Smooth muscle cell (in vitro differentiated cells): ENCODE data around the gene GART. TPM values are rescaled to one million over a fixed set of nuclear protein-coding genes. Genes with fewer than 3 reads are reported as not detected.

ENCODE experiments used
- DNase-seq: peaks from one replicate; lab custom pipeline; 2025; ENCODE audit not compliant: unreplicated experiment; lab: John Stamatoyannopoulos, UW
- H2AFZ ChIP-seq: fragments of 200-600 bp; sonication (generic); 2 replicates; pipeline ENCODE4 v1.6.0; 2016; ENCODE audit warnings: antibody characterized with exemption, low read depth, mild to moderate bottlenecking
- H3F3A ChIP-seq: fragments of 200-600 bp; sonication (generic); 2 replicates; pipeline ENCODE4 v1.6.0; 2017; ENCODE audit warnings: antibody characterized with exemption, low read depth
- H3K27ac ChIP-seq: fragments of 200-600 bp; sonication (generic); 2 replicates; pipeline ENCODE4 v1.5.1; 2016; ENCODE audit warnings: low read depth, mild to moderate bottlenecking
- H3K27me3 ChIP-seq: fragments of 200-600 bp; sonication (generic); 2 replicates; pipeline ENCODE4 v1.6.1; 2016; ENCODE audit warnings: low read depth, mild to moderate bottlenecking
- H3K36me3 ChIP-seq: fragments of 200-600 bp; sonication (generic); 2 replicates; pipeline ENCODE4 v1.5.1; 2016; ENCODE audit warnings: low read depth
- H3K4me1 ChIP-seq: fragments of 200-600 bp; sonication (generic); 2 replicates; pipeline ENCODE4 v1.5.1; 2016; ENCODE audit warnings: low read depth
- H3K4me2 ChIP-seq: fragments of 200-600 bp; sonication (generic); 2 replicates; pipeline ENCODE4 v1.6.0; 2016; ENCODE audit warnings: mild to moderate bottlenecking
- H3K4me3 ChIP-seq: fragments of 200-600 bp; sonication (generic); 2 replicates; pipeline ENCODE4 v1.5.1; 2016; ENCODE audit warnings: mild to moderate bottlenecking
- H3K79me2 ChIP-seq: fragments of 200-600 bp; sonication (generic); 2 replicates; pipeline ENCODE4 v1.6.0; 2016; ENCODE audit warnings: low read depth, mild to moderate bottlenecking
- H3K9ac ChIP-seq: fragments of 200-600 bp; sonication (generic); 2 replicates; pipeline ENCODE4 v1.6.0; 2016; ENCODE audit warnings: low read depth
- H3K9me3 ChIP-seq: fragments of 200-600 bp; sonication (generic); replicated peaks from 2 replicates; pipeline ENCODE4 v1.5.1; 2016; ENCODE audit warnings: low read depth
- H4K20me1 ChIP-seq: fragments of 200-600 bp; sonication (generic); 2 replicates; pipeline ENCODE4 v1.6.0; 2016; ENCODE audit warnings: low read depth
- CTCF ChIP-seq: fragments of 200-600 bp; sonication (generic); IDR thresholded peaks from 2 replicates; pipeline ENCODE4 v1.5.1; 2017; ENCODE audit warnings: borderline replicate concordance, mild to moderate bottlenecking, antibody characterized with exemption; ENCODE audit not compliant: insufficient read depth, poor library complexity, severe bottlenecking
- WGBS: methylation state at CpG from one replicate; pipeline ENCODE4 v1.1.7; 2016; ENCODE audit warnings: low lambda C conversion rate; 5-methylcytosine and 5-hydroxymethylcytosine counted together
- polyA plus RNA-seq: library from polyadenylated mRNA; unstranded; fragments of >200 nt; fragmentation: Nextera tagmentation; extraction: Ambion mirVana; gene quantifications from 2 replicates; pipeline ENCODE4 v1.2.1, GENCODE V29; 2016
- total RNA-seq: library from RNA; depleted of rRNA; stranded (reverse); fragments of >200 nt; gene quantifications from 2 replicates; pipeline ENCODE4 v1.2.3, GENCODE V29; 2014

GART gene
- total and polyA plus RNA-seq, 2 experiments from 2014 or later = 29.0 to 38.3 TPM

GRCh38 chr21:33557447-33557846 is 15.5 kb upstream of the GART start:
- DNase-seq = no peak
- Histone ChIP-seq H3K9ac (no peak overlapping the region), H3K4me3 (no peak overlapping the region), H3K36me3 (peaks cover 73% of the 10 kb centered on the region), H3K9me3 (no peaks in the 10 kb centered on the region), H3K27ac (no peak overlapping the region), H3K4me2 (no peak overlapping the region), H2AFZ (no peak overlapping the region), H3K27me3 (no peaks in the 10 kb centered on the region), H3K4me1 (no peaks in the 10 kb centered on the region), H4K20me1 (peaks cover 98% of the 10 kb centered on the region), H3F3A (peaks cover 31% of the 10 kb centered on the region), H3K79me2 (peaks cover 98% of the 10 kb centered on the region)
- no peak for TF ChIP-seq CTCF
- WGBS = 98% methylated on average over 19 of the region's 19 CpGs

- Histone ChIP-seq H2AFZ (no peak overlapping the region), H3F3A (peaks cover 24% of the 10 kb centered on the region), H3K36me3 (peaks cover 71% of the 10 kb centered on the region), H3K4me3 (no peak overlapping the region), H3K4me1 (no peaks in the 10 kb centered on the region), H3K27me3 (no peaks in the 10 kb centered on the region), H3K27ac (no peak overlapping the region), H3K9me3 (no peaks in the 10 kb centered on the region), H3K79me2 (peaks cover 98% of the 10 kb centered on the region), H4K20me1 (peaks cover 98% of the 10 kb centered on the region), H3K9ac (no peak overlapping the region), H3K4me2 (no peak overlapping the region)
- no peak for TF ChIP-seq CTCF
- DNase-seq = no peak
- WGBS = 95% methylated on average over 20 of the region's 32 CpGs
These were observed 13.0 kb upstream of the GART start for GRCh38 chr21:33554982-33555344.

GRCh38 chr21:33554236-33554981 is 12.5 kb upstream of the GART start:
- 96% methylated on average over 18 of the region's 18 CpGs for WGBS

More at GRCh38 chr21:33554236-33554981, 12.5 kb upstream of the GART start:
- no peak overlapping the region for H3K27ac ChIP-seq
- H3K9me3 ChIP-seq = no peaks in the 10 kb centered on the region
- H3K4me2 ChIP-seq = no peak overlapping the region
- no peaks in the 10 kb centered on the region for H3K4me1 ChIP-seq
- H4K20me1 ChIP-seq = peaks cover 98% of the 10 kb centered on the region
- peaks cover 69% of the 10 kb centered on the region for H3K36me3 ChIP-seq
- H2AFZ ChIP-seq = no peak overlapping the region
- H3K27me3 ChIP-seq = no peaks in the 10 kb centered on the region
- H3K4me3 ChIP-seq = no peak overlapping the region
- no peak overlapping the region for H3K9ac ChIP-seq
- no peak for TF ChIP-seq CTCF
- no peak for DNase-seq
- peaks cover 19% of the 10 kb centered on the region for H3F3A ChIP-seq
- peaks cover 98% of the 10 kb centered on the region for H3K79me2 ChIP-seq
